Fibroblast of lung (primary cell): Measurements from ENCODE around the gene TRPV4.

ENCODE experiments used
- EZH2 ChIP-seq: IDR thresholded peaks from 2 replicates; pipeline ENCODE4 v1.5.1; 2012; ENCODE audit warnings: low read length, control low read depth, mild to moderate bottlenecking; ENCODE audit errors: missing control alignments
- TF ChIP-seq, protein P1 (sequence below), 2 donors: IDR thresholded peaks in 1 of 2; conservative IDR thresholded peaks in 1 of 2; 1 replicate in 1 of 2; 2 replicates in 1 of 2; pipeline ENCODE4 v1.5.1; 2011 to 2012; ENCODE audit warnings: low read length in 2 of 2, control low read depth in 1 of 2, inconsistent platforms in 1 of 2, low read depth in 1 of 2, mild to moderate bottlenecking in 1 of 2

- TF ChIP-seq, protein P1, sequence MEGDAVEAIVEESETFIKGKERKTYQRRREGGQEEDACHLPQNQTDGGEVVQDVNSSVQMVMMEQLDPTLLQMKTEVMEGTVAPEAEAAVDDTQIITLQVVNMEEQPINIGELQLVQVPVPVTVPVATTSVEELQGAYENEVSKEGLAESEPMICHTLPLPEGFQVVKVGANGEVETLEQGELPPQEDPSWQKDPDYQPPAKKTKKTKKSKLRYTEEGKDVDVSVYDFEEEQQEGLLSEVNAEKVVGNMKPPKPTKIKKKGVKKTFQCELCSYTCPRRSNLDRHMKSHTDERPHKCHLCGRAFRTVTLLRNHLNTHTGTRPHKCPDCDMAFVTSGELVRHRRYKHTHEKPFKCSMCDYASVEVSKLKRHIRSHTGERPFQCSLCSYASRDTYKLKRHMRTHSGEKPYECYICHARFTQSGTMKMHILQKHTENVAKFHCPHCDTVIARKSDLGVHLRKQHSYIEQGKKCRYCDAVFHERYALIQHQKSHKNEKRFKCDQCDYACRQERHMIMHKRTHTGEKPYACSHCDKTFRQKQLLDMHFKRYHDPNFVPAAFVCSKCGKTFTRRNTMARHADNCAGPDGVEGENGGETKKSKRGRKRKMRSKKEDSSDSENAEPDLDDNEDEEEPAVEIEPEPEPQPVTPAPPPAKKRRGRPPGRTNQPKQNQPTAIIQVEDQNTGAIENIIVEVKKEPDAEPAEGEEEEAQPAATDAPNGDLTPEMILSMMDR (conservative IDR thresholded peaks at IDR 0.05 in 1 of 2, IDR thresholded peaks at IDR 0.05 in 1 of 2; ENCODE audit: low read depth in 1 of 2, low read length in 2 of 2) = no peak
- TF ChIP-seq EZH2 = no peak
Observed at GRCh38 chr12:109827080-109827479, 6.1 kb downstream of the TRPV4 start.
